ENCODE measurements around the gene FSHR.

Gene FSHR

DNA sequence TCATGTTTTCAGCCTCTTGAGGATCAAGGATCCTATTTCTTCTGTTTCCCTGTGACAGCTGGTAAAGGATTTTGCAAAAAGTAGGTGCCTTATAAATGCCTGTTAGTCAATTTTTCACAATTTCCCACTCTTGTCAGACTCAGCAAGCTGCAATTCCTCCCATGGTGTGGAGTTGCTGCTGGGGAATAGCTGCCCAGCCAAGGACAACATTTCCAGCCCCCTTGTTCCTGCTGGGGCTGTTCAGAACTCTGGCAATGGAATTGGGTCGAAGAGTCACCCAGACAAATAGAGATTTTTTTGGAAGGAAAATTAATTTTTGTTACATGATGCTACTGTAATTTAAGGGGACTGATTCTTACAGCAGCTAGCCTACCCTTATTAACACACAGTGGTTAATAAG, 43.7 kb downstream of the FSHR start:
- DNase-seq = no peak

DNA sequence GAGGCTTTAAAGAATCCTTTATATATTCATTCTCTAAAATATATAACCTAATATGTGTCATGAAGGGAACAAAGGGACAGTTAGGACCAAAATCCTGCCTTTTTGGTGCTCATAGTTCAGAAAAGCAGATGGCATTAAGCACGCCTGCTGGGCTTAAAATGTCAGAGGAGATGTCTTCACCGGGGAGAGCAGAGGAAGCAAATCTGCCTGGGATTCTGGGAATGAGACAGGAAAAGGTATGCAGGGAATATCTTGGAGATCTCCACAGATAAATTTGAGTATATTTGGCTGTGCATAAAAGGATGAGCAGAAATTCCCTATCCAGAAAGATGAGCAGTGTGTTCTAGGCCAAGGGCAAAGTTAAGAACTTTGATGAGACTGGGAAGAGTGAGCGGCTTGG, 45.5 kb downstream of the FSHR start:
- DNase-seq = no peak

DNA sequence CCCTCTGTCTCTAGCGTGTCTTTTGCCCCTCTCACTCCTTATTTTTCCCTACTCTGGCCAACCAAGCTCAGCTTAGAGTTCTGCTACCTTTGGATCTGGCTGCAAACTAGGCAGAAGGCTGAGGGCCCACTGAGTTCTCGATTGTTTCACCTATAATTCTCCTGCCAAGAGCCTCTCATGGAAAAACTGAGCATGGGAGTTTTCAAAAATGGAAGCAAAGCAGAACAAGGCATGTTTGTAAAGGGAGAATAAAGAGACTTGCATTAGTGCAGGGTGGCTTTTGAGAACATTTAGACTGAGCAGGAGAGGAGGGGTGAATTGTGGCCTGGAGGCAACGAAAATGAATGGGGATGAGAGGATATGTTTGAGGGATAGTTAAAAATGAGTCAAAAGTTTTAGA, 45.9 kb downstream of the FSHR start:
- no peak for DNase-seq

DNA sequence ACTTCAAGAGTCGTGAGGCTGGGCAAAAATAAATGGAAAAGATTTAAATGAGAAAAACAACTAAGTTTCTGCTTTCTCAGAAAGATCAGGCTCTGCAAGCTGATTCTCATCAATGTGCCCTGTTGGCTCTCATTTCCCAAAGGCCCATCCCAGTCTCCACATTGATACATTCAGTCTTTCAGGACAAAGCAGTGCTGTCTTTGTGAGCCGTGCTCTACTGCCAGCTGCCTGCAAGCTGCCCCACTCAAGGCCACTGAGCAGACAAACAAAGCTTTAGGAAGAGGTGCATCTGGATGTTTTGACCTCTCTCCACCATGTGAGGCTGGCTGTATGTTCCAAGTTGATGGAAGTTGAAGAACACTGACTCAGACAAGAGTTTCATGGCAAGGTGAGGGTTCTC, 48.8 kb downstream of the FSHR start:
- DNase-seq = no peak

DNA sequence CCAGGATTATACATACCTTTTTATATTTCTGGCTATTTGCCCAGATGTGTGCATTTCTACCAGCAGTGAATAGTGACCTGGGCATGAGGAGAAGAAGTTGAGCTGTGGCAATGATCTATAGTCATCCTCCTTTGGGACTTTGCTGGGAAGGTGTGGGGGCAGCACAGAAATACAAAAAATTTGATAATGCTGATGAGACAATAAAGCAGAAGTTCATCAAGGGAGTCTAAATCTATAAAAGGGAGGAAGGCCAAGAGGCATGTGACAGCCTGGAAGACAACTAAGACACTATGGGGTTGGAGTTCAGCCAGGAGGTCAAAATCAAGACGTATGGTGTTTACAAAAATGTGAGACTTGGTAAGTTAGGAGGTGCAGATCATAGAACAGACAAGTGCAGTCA, 52.2 kb downstream of the FSHR start:
- DNase-seq = no peak

DNA sequence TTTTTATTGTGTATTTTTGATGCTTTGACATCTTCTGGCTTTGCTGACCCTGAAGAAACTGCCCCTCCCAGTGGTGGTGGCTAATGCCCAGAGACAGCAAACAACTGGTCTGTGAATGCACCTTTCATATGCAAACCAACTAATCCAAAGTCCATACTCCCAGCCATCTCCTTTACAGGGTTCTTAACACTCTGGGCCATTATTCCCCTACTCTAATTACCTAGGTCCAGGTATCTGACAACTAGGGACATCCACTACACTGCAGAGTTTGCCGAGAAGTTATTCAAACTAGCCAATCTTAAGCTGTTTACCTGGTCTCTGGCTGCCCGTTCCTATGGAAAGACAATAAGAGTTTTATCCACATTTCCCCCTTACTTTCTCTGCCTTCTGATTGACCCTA, 73.6 kb downstream of the FSHR start:
- no peak for DNase-seq

DNA sequence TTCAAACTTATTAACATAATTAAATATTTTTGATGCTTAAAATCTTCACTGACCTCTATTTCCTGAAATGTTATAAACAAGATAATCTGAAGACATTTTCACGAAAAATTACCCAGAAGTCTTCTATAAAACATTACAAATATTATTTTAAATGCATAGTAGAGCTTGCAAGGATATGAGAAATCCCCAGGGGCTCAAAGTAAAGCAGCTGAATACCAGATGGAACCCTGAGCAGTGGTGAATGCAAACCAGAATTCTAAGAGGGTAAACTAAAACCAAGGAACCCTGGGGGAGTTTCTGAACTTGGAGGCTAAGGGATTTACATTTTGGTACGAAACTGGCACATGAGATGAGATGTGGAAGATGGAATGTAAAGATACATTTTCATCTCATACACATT, 83.6 kb downstream of the FSHR start:
- no peak for DNase-seq

DNA sequence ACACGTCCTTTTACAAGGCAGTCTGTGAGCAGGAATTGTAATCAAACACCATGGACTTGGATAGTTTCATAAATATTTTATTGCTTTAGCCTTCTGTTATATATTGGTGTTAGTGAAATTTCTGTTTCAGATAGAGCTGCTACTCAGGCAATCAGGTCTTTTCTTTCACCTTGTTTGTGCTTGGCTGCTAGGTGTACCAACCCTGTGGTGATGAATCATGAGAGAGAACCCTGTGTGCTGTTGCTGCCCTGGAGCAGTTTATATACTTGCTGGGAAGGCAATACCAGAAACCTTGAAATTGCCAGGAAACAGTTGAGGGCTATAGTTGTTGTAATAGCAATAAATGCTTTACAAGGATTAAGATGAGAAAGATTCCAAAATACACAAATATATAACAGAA, 84.5 kb downstream of the FSHR start:
- no peak for DNase-seq

DNA sequence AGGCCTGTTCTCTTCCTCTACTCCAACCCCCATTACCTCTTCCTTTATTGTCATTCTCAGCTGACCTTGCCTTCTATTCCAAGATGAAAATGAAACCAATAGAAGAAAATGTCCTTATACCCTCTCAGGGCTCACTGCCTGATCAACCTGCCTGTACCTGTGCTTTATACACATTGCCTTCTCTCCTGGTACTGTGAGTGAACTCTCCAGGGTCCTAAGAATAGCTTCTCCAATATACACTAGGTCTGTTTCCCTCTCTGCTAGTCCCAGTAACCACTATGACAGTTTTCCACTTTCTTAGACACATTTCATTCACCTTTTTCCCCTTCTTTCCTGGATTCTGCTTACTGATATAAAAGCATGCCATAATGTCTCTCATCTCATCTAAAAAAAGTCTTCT, 85.7 kb downstream of the FSHR start:
- no peak for DNase-seq

DNA sequence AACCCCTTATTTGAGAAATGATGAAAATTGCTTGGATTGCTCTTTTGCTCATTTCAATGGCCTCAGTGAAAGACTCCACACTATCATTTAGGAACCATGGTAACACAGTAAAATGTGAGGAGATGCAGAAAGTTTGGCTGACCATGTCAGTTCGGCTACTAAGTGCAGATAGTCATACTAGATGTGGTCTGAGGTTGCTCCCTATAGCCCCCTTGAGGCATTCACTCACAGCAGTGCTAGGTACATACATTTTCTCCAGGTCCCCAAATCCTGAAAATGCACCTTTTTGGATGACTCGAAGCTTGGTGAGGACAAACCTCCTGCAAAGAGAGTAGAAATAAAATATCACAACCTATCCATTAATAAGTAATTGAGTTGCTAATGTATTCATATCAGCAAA, 86.3 kb downstream of the FSHR start:
- no peak for DNase-seq

DNA sequence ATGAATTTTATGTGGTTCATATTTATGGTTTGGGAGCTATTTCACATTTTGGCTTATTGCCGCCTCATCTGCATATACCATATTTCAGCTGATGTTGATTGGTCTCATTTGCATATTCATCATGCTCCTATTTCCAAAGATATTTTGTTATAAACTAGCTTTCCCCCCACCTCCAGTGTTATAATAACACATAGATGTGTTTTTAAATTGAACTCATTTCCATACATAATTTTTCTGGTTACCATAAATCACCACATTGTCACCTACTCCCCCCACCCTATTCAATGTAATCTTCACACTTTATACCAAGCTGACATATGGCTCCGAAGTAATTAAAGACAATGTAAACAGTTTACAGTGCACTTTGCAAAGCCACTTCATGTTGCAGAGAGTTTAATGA, 101.2 kb downstream of the FSHR start:
- no peak for DNase-seq

DNA sequence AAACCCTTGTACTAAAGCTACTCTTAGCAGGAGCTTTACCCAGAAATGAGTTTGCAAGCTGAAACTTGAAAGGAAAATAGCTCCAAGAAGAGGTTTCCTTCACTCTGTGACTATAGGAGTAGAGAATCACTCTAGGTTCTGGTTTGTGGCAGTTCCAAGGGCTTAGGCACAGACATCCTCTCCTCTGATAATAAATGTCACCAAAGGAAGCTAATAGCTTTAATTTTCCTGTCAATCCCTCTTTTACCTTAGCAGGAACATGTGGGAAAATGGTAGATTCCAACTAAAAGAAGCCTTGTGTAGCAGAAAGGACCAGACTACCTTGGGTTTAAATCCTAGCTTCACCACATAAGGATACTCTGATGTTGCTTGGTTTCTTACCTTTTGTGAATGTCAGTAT, 104.0 kb downstream of the FSHR start:
- DNase-seq = no peak

DNA sequence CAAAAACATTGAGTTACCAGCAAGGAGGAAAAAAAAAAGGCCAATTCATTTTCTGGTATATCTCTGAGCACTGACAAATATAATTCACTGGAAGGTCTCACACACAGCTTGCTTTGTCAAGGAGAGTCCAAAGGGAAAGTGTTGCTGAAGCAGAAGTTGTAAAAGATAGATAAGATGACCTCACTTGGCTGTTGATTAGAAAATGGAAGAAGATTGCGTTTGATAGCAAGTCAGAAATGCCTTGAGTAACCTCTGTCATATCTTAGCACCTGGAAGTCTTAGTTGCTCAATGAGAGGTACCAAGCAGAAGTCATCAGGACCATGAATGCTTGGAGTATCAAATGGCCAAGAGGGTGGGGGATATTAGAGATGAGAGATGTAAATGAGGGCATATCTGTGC, 105.2 kb downstream of the FSHR start:
- DNase-seq = no peak

DNA sequence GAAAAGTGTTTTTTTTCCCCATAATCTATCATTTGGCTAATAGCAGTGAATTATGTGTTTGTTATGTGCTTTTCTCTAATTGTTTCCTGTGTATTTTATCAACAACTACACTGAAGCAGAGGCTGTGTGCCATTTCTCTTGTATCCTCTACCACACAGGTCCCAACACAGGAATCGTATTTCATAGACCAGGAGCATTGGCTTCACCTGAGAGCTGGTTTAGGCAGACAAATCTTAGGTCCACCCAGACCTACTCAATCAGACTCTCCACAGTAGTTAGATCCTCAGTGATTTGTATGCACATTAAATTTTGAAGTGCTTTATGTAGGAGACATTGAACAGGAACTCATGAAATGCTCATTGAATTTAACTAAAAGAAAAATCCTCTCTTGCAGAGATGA, 109.2 kb downstream of the FSHR start:
- no peak for DNase-seq

DNA sequence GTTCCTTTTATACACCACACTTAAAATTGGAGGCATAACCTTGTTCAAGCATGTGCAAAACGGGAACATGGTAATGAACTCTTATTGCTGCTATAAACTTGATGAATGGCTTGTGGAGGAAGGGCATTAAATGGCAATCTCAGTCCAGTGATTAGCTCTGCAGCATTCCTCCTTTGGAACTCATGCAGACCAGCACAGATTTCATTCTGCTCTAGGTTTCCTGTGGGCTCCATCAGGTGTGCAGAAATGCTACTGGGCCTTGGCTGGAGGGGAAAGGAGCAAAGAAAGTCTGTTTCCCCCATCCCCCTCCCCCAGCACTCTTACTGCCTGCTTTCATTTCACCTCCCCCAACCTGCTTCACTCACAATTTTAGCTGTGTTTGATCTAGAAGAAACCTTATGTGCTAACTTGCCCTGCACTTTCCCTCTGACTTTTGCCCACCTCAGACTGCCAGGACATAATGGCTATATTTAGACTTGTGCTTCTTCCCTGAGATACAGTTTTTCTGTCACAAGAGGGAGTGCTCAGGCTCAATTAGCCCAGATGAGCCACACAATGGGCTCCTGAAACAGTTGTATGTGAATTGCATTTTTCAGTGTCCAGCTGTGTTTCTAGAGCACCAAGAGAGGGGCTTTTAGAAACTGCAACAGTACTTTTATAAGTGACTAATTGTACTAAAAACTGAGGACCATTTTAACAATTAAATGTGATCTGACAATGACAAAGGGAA, 109.8 kb downstream of the FSHR start:
- no peak for DNase-seq

DNA sequence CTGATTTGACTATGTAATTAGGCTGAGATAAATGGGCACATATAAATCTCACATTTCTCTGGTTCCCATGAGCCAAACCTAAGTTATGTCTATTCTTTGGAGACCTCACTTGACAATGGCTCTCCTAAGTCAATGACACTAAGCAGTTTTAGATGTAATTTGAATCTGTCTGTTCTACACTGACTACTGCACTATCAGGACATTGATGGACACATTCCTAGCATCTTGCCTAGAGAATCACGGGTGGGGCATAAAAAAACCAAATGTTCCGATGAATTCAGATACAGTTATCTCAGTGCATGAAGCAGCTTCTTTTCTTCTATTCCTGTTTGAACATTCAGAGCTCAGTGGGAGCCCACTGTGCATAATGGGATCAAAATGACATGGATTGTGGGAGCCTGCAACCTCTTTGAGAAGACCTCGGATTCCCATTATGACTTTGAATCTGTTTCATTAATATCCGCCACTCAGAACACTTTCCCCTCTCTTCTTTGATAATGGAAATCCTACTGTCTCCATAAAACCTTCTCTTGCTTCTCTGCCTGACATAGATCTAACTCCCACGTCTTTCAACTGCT, 110.8 kb downstream of the FSHR start:
- DNase-seq = no peak

DNA sequence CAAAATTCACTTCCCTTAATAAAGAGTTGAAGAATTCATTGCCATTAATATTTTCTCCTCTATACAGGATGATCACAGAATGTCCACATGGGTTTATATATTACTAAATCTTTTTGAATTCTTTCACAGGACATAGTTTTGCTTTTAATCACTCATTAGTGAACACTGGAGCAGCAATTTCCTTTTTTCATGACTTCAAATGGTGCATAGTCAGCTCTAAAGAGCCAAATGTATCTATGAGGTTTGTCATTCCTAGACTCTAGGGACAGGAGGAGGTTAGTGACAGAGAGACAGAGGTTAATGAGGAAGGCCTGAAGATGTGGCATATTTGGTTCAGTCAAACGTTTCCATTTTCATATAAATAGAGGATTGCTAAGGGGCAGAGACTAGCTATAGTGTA, 111.8 kb downstream of the FSHR start:
- DNase-seq = no peak

DNA sequence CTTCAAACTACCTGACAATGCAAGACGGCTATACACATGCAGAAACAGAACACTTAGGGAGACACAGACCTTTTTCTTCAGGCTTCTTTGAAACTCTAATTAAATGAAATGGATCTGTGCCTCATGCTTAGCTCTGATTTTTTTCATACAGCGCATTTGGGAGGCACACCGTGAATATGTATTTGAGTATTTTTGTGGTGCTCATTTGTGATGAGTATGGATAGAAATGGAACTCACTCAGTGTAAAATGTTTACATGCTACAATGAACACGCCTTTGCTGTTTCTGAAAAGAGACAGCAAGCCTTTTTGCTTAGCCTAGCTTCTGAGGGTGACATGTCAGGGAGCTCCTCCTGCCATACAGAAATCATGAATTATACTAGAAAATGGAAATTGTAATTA, 113.3 kb downstream of the FSHR start:
- DNase-seq = no peak

DNA sequence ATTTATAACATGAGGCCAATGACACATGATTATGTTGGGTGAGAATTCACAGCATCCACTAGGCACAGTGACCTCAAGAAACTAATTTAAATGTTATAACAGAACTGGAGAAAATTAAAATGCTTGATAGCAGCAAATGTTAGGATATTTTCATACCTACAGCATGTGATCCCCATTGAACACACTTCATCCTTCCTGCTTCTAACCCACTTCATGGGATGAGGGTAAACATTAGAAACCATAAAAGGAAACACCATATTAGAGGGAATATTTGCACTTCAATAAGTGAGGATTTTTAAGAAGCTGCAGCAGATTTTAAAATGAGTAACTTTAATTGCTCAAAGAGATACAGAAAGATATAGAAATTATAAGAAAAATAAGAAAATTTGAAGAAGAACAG, 117.1 kb downstream of the FSHR start:
- no peak for DNase-seq

DNA sequence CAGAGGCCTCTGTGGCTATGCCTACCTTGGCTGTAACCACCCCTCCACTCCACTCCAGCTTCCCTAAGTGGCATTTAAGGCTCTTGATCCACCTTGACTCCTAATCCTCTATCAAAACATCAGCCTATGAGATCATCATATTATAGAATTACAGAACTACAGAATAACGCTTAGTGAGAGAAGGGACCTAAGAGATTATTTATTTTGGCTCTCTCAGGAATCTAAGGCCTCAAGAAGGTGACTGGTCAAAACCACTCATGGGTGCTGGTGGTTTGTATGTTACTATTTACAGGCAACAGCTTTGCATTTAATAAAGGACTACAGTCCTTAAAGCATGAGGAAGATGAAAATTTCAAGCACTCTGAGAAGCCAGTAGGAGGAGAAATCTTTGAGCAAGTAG, 118.8 kb downstream of the FSHR start:
- no peak for DNase-seq

DNA sequence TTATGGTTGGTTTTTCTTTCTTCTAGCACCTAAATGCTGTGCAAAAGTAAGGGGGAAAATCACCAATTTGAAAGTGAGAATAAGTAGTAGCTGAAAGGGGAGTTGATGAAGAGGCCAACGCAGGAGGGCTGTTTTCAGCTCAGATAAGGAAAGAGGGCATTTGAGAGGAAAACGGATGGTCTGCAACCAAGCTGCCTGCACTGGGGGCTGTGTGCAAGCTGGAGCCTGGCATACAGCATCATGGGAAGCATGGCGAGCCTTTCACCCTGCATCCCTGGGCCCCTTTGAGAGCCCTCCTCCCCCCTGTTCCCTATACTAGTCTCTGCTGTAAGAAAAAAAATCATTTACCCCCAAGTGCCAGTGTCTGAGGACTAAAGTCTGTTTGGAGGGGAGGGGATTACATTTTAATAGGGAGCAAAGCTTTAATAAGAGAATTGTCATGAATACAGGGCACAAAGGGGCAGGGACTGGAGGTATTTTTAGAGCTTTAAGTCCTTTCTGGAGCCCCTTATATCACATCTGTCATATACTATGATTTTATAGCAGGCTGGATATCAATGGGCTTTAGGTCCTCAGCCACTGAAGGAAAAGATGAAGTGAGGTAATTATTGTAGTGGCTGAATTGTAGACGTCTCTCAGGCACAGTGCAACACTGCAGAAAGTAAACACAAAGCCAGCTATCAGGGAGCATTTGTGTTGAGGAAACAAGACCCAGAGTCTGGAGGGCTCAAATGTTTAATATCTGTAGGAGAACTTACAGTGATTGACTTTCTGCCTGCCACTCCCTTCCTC, 120.7 kb downstream of the FSHR start:
- no peak for DNase-seq

DNA sequence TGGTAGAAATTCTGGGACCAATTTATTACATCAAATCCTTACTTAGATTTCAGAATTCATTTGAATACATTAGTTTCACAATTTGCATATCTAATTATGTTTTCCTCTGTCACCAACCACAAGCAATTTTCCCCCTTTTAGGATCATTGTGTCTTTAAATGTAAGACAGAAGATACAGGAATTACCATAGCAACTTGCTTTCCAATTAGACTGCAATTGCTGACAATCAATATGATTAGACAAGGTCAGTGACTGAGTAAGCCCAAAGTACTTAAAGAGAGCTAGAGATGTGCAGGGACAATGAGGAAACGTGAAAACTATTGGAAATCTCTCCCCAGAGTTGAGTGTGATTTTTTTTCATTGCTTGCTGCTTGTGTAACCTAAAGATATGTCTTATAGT, 121.4 kb downstream of the FSHR start:
- DNase-seq = no peak

DNA sequence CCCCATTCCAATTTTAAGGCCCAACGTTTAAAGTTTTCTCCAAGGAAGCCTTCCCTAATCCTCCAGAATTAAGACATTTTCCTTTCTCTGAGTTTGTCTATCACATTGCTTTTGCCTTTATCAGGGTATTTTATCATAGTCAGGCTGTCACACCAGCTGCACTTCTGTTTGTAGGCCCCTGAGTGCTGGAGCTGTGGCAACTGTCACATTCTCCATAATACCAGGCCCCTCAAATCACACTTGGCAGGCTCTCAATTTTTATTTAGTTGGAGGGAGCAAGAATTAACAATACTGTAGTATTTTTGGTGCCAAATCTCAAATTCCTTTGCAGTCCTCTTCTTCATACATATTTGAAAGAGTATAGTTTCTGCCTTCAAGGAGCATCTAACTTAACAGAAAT, 122.2 kb downstream of the FSHR start:
- no peak for DNase-seq

DNA sequence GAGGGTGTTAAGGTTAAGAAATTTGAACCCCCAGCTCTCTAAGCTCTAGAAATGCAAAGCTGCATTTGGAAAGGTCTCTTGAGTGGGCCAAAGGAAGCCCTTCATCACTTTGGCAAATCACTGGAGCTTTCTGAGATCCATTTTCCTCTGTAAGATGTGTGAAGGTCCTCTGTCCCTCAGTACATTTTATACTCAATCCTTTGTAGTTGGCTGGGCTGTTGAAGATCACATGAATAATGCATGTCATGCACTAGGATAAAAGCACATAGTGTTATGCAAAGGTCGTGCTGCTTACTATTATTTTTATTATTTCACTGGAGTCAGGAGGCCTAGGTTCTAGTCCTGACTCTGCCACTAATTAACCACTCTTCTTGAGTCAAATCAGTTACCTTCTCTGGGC, 124.9 kb downstream of the FSHR start:
- DNase-seq = no peak

DNA sequence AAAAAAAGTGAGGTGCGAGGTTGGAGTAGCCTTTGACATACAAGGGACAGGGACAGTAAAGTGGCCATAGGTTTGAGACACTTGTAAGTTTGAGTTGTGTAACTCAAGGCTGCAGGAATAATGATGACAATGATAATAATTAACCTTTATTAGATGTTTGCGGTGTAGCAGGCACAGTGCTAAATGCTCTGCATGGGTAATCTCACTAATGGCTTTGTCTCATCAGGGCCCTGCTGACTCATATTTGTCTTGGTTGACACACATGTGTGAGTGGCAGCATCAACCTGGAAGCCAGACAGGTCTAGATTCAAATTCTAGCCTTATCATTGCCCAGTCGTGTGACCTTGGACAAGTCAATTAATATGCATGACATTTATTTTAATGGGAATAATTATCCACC, 126.2 kb downstream of the FSHR start:
- DNase-seq = no peak

Data from NCI-H1092 (cell line).